Thyroid gland (tissue), 4 donors: ENCODE data around the gene SH3RF1. TPM values are rescaled to one million over a fixed set of nuclear protein-coding genes. Genes with fewer than 3 reads are reported as not detected.

ENCODE experiments used
- DNase-seq, 2 donors: peaks; one replicate each; pipeline ENCODE4 v3.0.0-alpha.2; 2019
- H3K27ac ChIP-seq, 3 donors: fragments of 200-600 bp; sonication (generic); 1 replicate in 2 of 3; 2 replicates in 1 of 3; pipeline ENCODE4 v1.5.1; 2016 to 2019; ENCODE audit warnings: mild to moderate bottlenecking in 1 of 3, moderate library complexity in 1 of 3
- H3K27me3 ChIP-seq: fragments of 200-600 bp; sonication (generic); one replicate; pipeline ENCODE4 v1.5.1; 2019
- H3K36me3 ChIP-seq, 2 donors: fragments of 200-600 bp; sonication (generic); one replicate each; pipeline ENCODE4 v1.5.1; 2016 to 2019
- H3K4me1 ChIP-seq, 2 donors: fragments of 200-600 bp; sonication (generic); one replicate each; pipeline ENCODE4 v1.5.1; 2017 to 2019
- H3K4me3 ChIP-seq, 3 donors: fragments of 200-600 bp; sonication (generic); replicated peaks in 1 of 3; 1 replicate in 2 of 3; 2 replicates in 1 of 3; pipeline ENCODE4 v1.5.1; 2016; ENCODE audit warnings: mild to moderate bottlenecking in 1 of 3
- H3K9me3 ChIP-seq: fragments of 200-600 bp; sonication (generic); one replicate; pipeline ENCODE4 v1.5.1; 2017
- POLR2A ChIP-seq, 2 donors: fragments of 450-650 bp; IDR thresholded peaks; one replicate each; pipeline ENCODE4 v1.6.1; 2017; ENCODE audit warnings: antibody characterized with exemption in 2 of 2, mild to moderate bottlenecking in 2 of 2, moderate library complexity in 1 of 2
- WGBS, 2 donors: methylation state at CpG; one replicate each; pipeline ENCODE4 v1.1.5; 2017; 5-methylcytosine and 5-hydroxymethylcytosine counted together
- intact Hi-C: fragments of 100-400 bp; cut with DNase I; formaldehyde crosslinking; loops from one replicate; pipeline ENCODE4 v1.15.1; 2023
- total RNA-seq, 4 donors: library from RNA; depleted of rRNA; stranded (reverse); fragments of >200 nt; gene quantifications; one replicate each; pipeline ENCODE4 v1.2.3, GENCODE V29; 2016
- TF ChIP-seq, protein P1 (sequence below), 6 experiments: fragments of 200-600 bp in 3 of 6; fragments of 450-650 bp in 3 of 6; sonication (generic) in 3 of 6; IDR thresholded peaks; one replicate each; pipeline ENCODE4 v1.5.1; 2016 to 2019; ENCODE audit warnings: antibody characterized with exemption in 6 of 6, mild to moderate bottlenecking in 2 of 6, inconsistent platforms in 1 of 6, moderate library complexity in 1 of 6

SH3RF1 gene
- total RNA-seq, 4 donors from 2014 or later = 29.0 to 41.7 (median 32.5) TPM

DNA sequence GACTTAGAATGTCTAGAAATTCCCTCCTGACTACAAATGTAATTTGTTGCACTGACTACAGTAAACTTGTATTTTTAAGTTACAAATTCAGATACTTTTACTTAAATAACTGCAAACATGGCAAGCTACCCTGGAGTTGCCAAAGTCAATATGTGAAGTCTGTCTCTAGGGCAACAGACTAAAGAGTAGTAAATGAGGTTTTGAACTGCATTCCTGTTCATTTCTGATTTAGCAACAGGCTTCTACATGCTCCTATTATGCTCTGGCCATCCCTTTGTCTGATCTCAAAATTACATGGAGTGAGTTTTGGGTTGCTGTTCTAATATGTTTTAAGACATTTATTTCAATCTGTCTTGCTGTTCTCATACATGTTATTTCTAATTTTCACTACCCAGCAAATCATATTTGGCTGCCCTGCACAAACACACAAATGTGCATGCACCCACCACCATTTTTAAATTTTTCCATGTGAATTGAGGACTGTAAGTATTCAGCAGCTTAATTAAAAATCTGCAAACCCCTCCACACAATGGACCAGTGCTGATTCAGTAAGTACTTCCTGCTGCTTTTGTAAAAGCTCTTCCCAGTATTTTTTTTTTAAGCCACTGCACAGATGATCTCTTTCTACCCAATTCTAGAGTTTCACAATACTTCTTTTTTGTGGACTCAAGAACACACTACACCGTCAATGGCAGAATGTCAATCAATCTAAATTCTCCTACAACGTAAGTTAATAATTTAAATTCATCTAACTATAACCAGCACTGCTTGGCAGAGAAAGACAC is 26.7 kb downstream of the SH3RF1 start:
- Histone ChIP-seq H3K27ac (peak overlapping the region; percentile 5 to 26 (median 24)), H3K36me3 (no peaks in the 10 kb centered on the region), H3K9me3 (no peaks in the 10 kb centered on the region), H3K27me3 (no peaks in the 10 kb centered on the region), H3K4me1 (peaks cover 42 to 71% of the 10 kb centered on the region in 2 donors), H3K4me3 (no peak overlapping the region)
- DNase-seq = no peak
- TF ChIP-seq, protein P1, sequence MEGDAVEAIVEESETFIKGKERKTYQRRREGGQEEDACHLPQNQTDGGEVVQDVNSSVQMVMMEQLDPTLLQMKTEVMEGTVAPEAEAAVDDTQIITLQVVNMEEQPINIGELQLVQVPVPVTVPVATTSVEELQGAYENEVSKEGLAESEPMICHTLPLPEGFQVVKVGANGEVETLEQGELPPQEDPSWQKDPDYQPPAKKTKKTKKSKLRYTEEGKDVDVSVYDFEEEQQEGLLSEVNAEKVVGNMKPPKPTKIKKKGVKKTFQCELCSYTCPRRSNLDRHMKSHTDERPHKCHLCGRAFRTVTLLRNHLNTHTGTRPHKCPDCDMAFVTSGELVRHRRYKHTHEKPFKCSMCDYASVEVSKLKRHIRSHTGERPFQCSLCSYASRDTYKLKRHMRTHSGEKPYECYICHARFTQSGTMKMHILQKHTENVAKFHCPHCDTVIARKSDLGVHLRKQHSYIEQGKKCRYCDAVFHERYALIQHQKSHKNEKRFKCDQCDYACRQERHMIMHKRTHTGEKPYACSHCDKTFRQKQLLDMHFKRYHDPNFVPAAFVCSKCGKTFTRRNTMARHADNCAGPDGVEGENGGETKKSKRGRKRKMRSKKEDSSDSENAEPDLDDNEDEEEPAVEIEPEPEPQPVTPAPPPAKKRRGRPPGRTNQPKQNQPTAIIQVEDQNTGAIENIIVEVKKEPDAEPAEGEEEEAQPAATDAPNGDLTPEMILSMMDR (IDR thresholded peaks at IDR 0.05) = no peak
- no peak for TF ChIP-seq POLR2A (IDR thresholded peaks at IDR 0.05)
- intact Hi-C loops = no loop called here
- 31 to 32% methylated on average over 2 of the region's 2 CpGs for WGBS, 2 donors

DNA sequence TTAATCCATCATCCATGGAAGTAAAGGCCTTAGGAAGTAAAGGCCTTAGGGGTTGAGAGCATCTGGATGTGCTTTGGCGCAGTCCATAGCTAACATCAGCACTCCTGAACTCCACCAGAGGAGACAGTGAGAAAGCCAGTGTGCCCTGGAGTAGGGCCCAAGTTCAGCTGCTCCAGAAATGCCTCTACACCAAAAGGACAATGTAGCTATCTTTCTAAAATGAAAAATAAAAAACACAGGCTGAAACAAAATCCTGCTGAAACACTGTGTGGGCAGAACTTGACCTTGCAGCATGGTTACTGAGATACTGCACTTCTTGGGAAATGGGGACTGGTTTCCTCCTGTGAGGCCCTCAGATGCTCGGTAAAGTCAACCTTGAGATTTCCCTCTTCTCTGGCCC is 29.3 kb downstream of the SH3RF1 start:
- intact Hi-C loops = no loop called here
- DNase-seq = no peak
- Histone ChIP-seq H3K36me3 (no peaks in the 10 kb centered on the region), H3K9me3 (no peaks in the 10 kb centered on the region), H3K27me3 (no peaks in the 10 kb centered on the region), H3K4me1 (peaks cover 51 to 77% of the 10 kb centered on the region in 2 donors), H3K27ac (peak overlapping the region in 2 of 3 donors; percentile 1 to 97), H3K4me3 (no peak overlapping the region)
- no peak for TF ChIP-seq POLR2A (IDR thresholded peaks at IDR 0.05)
- TF ChIP-seq, protein P1 (IDR thresholded peaks at IDR 0.05) = no peak
- WGBS, 2 donors = 75 to 82% methylated on average over 2 of the region's 2 CpGs

DNA sequence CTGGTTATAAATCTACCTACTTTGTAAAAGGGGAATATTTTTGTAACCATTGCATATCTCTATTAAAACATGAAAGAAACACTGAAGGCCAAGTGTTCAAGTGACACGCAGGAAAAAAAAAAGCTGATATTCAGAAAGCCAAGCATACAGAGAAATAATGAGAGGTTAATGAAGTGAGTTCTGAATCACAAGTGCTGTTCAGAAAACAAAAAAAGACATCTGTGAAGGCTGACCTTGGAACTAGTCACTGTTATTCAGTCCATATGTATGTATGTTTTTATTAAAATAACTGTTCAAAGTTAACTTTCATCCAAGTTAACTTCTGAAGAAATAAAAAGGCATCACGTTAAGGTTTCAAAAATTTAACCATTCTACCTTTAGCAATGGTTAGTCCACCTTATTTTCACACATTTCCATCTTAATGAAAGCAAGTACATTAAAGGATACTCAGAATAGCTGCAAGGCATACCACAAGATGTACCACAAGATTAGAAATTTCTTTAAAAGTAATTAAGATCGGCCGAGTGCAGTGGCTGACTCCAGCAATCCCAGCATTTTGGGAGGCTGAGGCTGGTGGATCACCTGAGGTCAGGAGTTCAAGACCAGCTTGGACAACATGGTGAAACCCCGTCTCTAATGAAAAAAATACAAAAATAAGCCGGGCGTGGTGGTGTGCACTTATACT is 31.4 kb downstream of the SH3RF1 start:
- Histone ChIP-seq H3K36me3 (no peaks in the 10 kb centered on the region), H3K27ac (peak overlapping the region in 2 of 3 donors; percentile 90 to 97), H3K27me3 (no peaks in the 10 kb centered on the region), H3K4me1 (peaks cover 58 to 84% of the 10 kb centered on the region in 2 donors), H3K4me3 (no peak overlapping the region), H3K9me3 (no peaks in the 10 kb centered on the region)
- WGBS, 2 donors = 76 to 79% methylated on average over 7 of the region's 7 CpGs
- intact Hi-C loops = no loop called here
- no peak for DNase-seq
- no peak for TF ChIP-seq POLR2A (IDR thresholded peaks at IDR 0.05)
- TF ChIP-seq, protein P1 (IDR thresholded peaks at IDR 0.05) = no peak

DNA sequence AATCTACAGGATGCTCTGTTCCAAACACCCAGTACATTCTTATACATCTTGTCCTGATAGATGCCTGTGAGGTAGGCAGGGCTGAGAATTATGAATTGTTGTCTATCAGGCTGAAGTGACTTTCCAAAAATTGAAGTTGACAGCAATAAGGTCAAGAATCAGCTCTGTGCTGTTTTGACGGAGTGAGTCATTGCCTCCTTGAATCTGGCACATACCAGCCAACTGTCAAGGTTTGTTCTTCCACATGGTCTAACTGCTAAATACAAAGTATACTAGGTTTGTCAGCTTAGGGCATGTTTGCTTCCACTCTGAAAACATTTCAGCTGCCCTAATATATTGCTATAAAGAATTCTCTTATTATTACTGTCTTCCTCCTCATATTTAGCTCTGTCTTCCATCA is 32.3 kb downstream of the SH3RF1 start:
- no peak overlapping the region for H3K4me3 ChIP-seq
- no peaks in the 10 kb centered on the region for H3K9me3 ChIP-seq
- peaks cover 59 to 83% of the 10 kb centered on the region in 2 donors for H3K4me1 ChIP-seq
- peak overlapping the region; percentile 49 to 97 (median 90) for H3K27ac ChIP-seq
- DNase-seq = peak; percentile 49 to 59
- intact Hi-C loops = no loop called here
- H3K36me3 ChIP-seq = no peaks in the 10 kb centered on the region
- no peaks in the 10 kb centered on the region for H3K27me3 ChIP-seq
- WGBS, 2 donors = 33 to 44% methylated on average over 1 of the region's 1 CpG
- TF ChIP-seq, protein P1 (IDR thresholded peaks at IDR 0.05) = no peak
- no peak for TF ChIP-seq POLR2A (IDR thresholded peaks at IDR 0.05)
